GM18526 (cell line): ENCODE data around the gene IKZF2.

ENCODE experiments used
- POLR2A ChIP-seq: IDR thresholded peaks from 3 replicates; pipeline ENCODE4 v1.6.1; 2011; ENCODE audit not compliant: insufficient read length; ENCODE audit errors: extremely low read depth

The IKZF2 gene

DNA sequence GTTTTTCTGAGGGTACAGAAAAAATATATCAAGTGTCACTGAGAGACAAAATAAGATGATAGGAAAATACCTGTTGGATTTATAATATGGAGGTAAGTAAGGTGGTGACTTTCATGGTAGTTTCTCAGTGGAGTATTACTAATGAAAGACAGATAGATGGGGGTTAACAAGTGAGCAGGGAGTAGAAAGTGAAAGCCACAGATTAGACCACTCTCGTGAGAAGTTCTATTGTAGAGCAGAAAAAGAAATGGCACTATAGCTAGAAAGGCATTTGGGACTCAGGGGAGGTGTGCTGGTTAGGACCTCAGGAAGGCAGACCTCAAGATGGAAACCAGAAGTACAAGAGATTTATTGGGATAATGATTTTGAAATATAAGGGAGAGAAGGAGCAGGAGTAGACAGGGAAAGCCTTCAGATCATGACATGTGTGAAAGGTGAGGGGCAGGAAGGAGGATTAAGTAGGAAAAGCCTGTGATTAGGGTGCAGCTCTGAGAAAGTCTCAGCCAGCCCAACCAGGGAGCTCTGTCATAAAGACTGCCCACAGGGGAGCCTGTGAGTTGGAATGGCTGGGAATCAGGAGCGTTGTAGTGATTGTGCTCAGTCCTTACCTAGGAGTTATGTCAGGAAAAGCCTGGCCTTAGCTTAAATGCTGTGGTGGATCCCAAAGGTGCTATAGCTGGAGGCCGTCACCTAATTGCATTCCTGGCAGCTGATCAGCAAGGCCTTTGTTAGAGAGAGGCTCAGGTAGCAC lies 198.1 kb downstream of the IKZF2 start:
- TF ChIP-seq POLR2A, result no peak

DNA sequence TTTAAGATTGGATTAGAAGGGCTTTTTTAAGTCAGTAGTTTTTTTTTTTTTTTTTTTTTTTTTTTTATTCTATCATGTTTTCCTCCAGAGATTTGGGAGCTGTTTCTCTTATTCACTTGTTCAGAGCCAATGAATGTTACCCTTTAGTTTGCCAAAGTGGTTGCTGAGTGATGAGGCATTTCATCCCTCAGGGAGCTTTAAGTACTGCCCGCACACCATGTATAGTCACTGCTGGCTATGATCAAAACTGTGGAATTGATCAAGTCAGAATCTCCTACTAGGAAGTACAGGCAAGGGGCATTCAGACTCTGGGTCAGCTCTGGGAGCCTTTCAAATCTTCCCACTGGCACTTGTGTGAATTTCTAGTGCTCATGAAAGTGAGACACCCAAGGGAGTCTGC lies 201.6 kb downstream of the IKZF2 start:
- TF ChIP-seq POLR2A, result no peak
